Measurements from ENCODE around the gene MYO5B.
"Not testable (repeated sequence)": the region's sequence is repeated elsewhere in the genome, so short reads cannot be mapped to it uniquely, and the experiment has no call there.

DNA sequence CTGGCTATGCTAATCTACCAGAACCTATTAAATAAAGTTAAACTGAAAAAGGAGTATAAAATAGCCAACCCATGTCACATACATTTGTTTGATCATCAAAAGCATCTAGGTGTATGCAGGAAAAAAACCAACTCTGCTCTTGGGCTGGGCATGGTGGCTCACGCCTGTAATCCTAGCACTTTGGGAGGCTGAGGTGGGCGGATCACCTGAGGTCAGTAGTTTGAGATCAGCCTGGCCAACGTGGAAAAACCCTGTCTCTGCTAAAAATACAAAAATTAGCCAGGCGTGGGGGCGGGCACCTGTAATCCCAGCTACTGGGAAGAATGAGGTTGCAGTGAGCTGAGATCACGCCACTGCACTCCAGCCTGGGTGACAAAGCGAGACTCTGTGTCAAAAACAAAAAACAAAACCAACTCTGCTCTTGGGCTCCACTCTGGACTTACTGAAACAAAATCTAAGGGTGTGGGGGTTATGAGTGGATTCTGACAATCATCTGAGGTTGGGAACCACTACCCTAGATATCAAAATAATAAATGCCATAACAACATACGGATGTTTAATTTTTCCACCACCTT, 405.3 kb downstream of the MYO5B start:
- not testable (repeated sequence) for TF ChIP-seq CAMTA2 (CRISPR knock-in tag; conservative IDR thresholded peaks at IDR 0.05); FOXJ3 (CRISPR knock-in tag; IDR thresholded peaks at IDR 0.05); CEBPZ (IDR thresholded peaks at IDR 0.05; ENCODE audit: borderline replicate concordance, low read depth, low read length); CTCF (IDR thresholded peaks at IDR 0.05 in 2 of 3, conservative IDR thresholded peaks at IDR 0.05 in 1 of 3; ENCODE audit: insufficient read depth in 2 of 3, low read depth in 1 of 3, low read length in 3 of 3)
